ENCODE data around the gene DPP10.

GRCh38 chr2:114800371-114800770 lies 357.9 kb downstream of the DPP10 start:
- TF ChIP-seq, protein P1, sequence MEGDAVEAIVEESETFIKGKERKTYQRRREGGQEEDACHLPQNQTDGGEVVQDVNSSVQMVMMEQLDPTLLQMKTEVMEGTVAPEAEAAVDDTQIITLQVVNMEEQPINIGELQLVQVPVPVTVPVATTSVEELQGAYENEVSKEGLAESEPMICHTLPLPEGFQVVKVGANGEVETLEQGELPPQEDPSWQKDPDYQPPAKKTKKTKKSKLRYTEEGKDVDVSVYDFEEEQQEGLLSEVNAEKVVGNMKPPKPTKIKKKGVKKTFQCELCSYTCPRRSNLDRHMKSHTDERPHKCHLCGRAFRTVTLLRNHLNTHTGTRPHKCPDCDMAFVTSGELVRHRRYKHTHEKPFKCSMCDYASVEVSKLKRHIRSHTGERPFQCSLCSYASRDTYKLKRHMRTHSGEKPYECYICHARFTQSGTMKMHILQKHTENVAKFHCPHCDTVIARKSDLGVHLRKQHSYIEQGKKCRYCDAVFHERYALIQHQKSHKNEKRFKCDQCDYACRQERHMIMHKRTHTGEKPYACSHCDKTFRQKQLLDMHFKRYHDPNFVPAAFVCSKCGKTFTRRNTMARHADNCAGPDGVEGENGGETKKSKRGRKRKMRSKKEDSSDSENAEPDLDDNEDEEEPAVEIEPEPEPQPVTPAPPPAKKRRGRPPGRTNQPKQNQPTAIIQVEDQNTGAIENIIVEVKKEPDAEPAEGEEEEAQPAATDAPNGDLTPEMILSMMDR (conservative IDR thresholded peaks at IDR 0.05; ENCODE audit: low read length): no peak
- no peak for TF ChIP-seq EZH2phosphoT487 (IDR thresholded peaks at IDR 0.05; ENCODE audit: borderline replicate concordance)
